Neural progenitor cell (in vitro differentiated cells): ENCODE results near the gene ANKRD22. TPM values are rescaled to one million over a fixed set of nuclear protein-coding genes. Genes with fewer than 3 reads are reported as not detected.

Source experiments
- DNase-seq: peaks from one replicate; pipeline ENCODE4 v3.0.0-alpha.2; 2016; ENCODE audit warnings: low spot score
- H2AFZ ChIP-seq: fragments of 200-600 bp; sonication (generic); replicated peaks from 2 replicates; pipeline ENCODE4 v1.6.1; 2016; ENCODE audit warnings: antibody characterized with exemption
- H3F3A ChIP-seq: fragments of 200-600 bp; sonication (generic); 2 replicates; pipeline ENCODE4 v1.6.1; 2016; ENCODE audit warnings: antibody characterized with exemption, low read depth
- H3K27ac ChIP-seq: fragments of 200-600 bp; sonication (generic); 2 replicates; pipeline ENCODE4 v1.5.1; 2016; ENCODE audit warnings: mild to moderate bottlenecking
- H3K27me3 ChIP-seq: fragments of 200-600 bp; sonication (generic); 2 replicates; pipeline ENCODE4 v1.6.1; 2016; ENCODE audit warnings: mild to moderate bottlenecking, moderate library complexity
- H3K36me3 ChIP-seq: fragments of 200-600 bp; sonication (generic); 2 replicates; pipeline ENCODE4 v1.5.1; 2016
- H3K4me1 ChIP-seq: fragments of 200-600 bp; sonication (generic); 2 replicates; pipeline ENCODE4 v1.6.1; 2016; ENCODE audit warnings: mixed run types
- H3K4me2 ChIP-seq: fragments of 200-600 bp; sonication (generic); 2 replicates; pipeline ENCODE4 v1.6.1; 2016
- H3K4me3 ChIP-seq: fragments of 200-600 bp; sonication (generic); 2 replicates; pipeline ENCODE4 v1.5.1; 2016
- H3K79me2 ChIP-seq: fragments of 200-600 bp; sonication (generic); 2 replicates; pipeline ENCODE4 v1.6.1; 2016; ENCODE audit warnings: low read depth
- H3K9ac ChIP-seq: fragments of 200-600 bp; sonication (generic); 2 replicates; pipeline ENCODE4 v1.6.1; 2016
- H3K9me3 ChIP-seq: fragments of 200-600 bp; sonication (generic); 2 replicates; pipeline ENCODE4 v1.5.1; 2016; ENCODE audit warnings: low read depth
- H4K20me1 ChIP-seq: fragments of 200-600 bp; sonication (generic); 2 replicates; pipeline ENCODE4 v1.6.1; 2016; ENCODE audit warnings: low read depth
- H3K27ac Mint-ChIP-seq: 3 replicates; pipeline ENCODE4 v1.8.0; 2021; ENCODE audit warnings: mixed read lengths
- H3K27me3 Mint-ChIP-seq: 2 replicates; pipeline ENCODE4 v1.8.0; 2022; ENCODE audit warnings: low read depth, mild to moderate bottlenecking, inconsistent platforms, moderate library complexity, mixed read lengths; ENCODE audit not compliant: insufficient read depth
- H3K36me3 Mint-ChIP-seq: 3 replicates; pipeline ENCODE4 v1.8.0; 2021; ENCODE audit warnings: mixed read lengths
- H3K4me1 Mint-ChIP-seq: 3 replicates; pipeline ENCODE4 v1.8.0; 2021; ENCODE audit warnings: mixed read lengths
- H3K4me3 Mint-ChIP-seq: 3 replicates; pipeline ENCODE4 v1.8.0; 2021; ENCODE audit warnings: mild to moderate bottlenecking, moderate library complexity, mixed read lengths
- H3K9me3 Mint-ChIP-seq: 3 replicates; pipeline ENCODE4 v1.8.0; 2020; ENCODE audit warnings: mixed read lengths
- EZH2 ChIP-seq: fragments of 200-600 bp; sonication (generic); IDR thresholded peaks from 2 replicates; pipeline ENCODE4 v1.6.1; 2017; ENCODE audit warnings: antibody characterized with exemption, mild to moderate bottlenecking, moderate library complexity
- EZH2phosphoT487 ChIP-seq: fragments of 200-600 bp; sonication (generic); IDR thresholded peaks from 2 replicates; pipeline ENCODE4 v1.6.1; 2017; ENCODE audit warnings: antibody characterized with exemption
- total RNA-seq: library from RNA; depleted of rRNA; stranded (reverse); fragments of >200 nt; gene quantifications from 2 replicates; pipeline ENCODE4 v1.2.3, GENCODE V29; 2015; ENCODE audit warnings: low replicate concordance
- TF ChIP-seq, protein P1 (sequence below): fragments of 200-600 bp; sonication (generic); IDR thresholded peaks from 2 replicates; pipeline ENCODE4 v1.5.1; 2017; ENCODE audit warnings: antibody characterized with exemption, mild to moderate bottlenecking

The ANKRD22 gene
- total RNA-seq, 1 donor from 2014 or later: not detected

DNA sequence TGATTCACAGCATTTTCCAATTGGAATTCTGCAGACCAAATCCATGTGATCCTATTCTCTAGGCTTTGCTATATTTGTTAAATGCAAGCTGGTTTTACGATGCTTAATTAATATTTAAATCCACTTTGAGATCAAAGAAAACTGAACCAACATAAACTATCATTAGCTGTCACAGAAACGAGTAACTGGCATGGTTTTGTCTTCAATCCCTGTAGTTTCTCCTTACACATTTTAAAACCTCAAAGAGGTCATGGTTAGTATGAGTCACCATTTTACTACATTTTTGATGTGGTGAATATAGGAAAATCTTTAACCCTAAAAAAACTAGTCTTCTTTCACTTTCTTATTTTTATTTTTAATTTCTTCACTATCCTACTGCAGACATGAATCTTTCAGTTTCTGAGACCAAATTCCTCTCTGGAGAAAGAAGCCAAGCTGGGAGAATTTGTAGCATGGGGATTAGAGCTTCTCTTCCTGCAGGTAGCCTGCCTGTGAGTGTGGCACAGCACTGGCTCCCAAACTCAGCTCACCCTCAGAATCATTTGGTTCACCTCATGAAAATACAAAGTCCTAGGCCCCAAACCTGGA is 57.8 kb downstream of the ANKRD22 start:
- no peaks in the 10 kb centered on the region for H3K9me3 Mint-ChIP-seq
- no peak overlapping the region for H3K4me2 ChIP-seq
- H3K27me3 Mint-ChIP-seq: peaks cover 7% of the 10 kb centered on the region
- no peak overlapping the region for H3K4me3 Mint-ChIP-seq
- peaks cover 4% of the 10 kb centered on the region for H3K4me1 Mint-ChIP-seq
- H3F3A ChIP-seq: no peaks in the 10 kb centered on the region
- H3K9ac ChIP-seq: no peak overlapping the region
- no peak overlapping the region for H3K27ac ChIP-seq
- no peak overlapping the region for H3K4me3 ChIP-seq
- no peaks in the 10 kb centered on the region for H3K27me3 ChIP-seq
- no peaks in the 10 kb centered on the region for H3K9me3 ChIP-seq
- H3K4me1 ChIP-seq: no peaks in the 10 kb centered on the region
- DNase-seq: no peak
- no peaks in the 10 kb centered on the region for H3K36me3 ChIP-seq
- no peak overlapping the region for H3K27ac Mint-ChIP-seq
- TF ChIP-seq EZH2: no peak
- TF ChIP-seq EZH2phosphoT487: no peak
- TF ChIP-seq, protein P1, sequence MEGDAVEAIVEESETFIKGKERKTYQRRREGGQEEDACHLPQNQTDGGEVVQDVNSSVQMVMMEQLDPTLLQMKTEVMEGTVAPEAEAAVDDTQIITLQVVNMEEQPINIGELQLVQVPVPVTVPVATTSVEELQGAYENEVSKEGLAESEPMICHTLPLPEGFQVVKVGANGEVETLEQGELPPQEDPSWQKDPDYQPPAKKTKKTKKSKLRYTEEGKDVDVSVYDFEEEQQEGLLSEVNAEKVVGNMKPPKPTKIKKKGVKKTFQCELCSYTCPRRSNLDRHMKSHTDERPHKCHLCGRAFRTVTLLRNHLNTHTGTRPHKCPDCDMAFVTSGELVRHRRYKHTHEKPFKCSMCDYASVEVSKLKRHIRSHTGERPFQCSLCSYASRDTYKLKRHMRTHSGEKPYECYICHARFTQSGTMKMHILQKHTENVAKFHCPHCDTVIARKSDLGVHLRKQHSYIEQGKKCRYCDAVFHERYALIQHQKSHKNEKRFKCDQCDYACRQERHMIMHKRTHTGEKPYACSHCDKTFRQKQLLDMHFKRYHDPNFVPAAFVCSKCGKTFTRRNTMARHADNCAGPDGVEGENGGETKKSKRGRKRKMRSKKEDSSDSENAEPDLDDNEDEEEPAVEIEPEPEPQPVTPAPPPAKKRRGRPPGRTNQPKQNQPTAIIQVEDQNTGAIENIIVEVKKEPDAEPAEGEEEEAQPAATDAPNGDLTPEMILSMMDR: no peak
- no peaks in the 10 kb centered on the region for H3K36me3 Mint-ChIP-seq
- H4K20me1 ChIP-seq: no peaks in the 10 kb centered on the region
- no peak overlapping the region for H2AFZ ChIP-seq
- no peaks in the 10 kb centered on the region for H3K79me2 ChIP-seq

DNA sequence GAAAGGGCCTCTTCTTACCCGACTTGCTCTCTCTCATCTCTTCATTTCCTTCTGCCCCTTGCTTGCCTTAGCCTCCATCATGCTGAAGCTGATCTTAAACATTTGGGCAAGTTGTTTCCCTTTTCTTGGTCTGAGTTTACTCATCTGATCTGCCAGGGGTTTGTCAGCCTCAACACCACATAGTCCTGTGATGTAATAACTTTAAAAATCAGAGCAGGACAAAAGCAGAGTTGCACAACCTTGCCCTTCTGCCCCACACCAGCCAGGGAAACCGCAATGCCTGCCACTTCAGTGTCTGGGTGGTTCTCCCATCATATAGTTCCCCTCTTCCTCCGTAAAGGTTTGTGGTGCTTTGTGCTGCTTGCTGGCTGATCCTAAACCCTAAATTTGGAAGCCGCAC is 59.0 kb downstream of the ANKRD22 start:
- H3K9me3 ChIP-seq: no peaks in the 10 kb centered on the region
- H3K27ac Mint-ChIP-seq: no peak overlapping the region
- H3K4me3 ChIP-seq: no peak overlapping the region
- no peaks in the 10 kb centered on the region for H3K79me2 ChIP-seq
- no peak overlapping the region for H3K4me2 ChIP-seq
- H3K4me3 Mint-ChIP-seq: no peak overlapping the region
- DNase-seq: no peak
- no peaks in the 10 kb centered on the region for H3K36me3 Mint-ChIP-seq
- H3K36me3 ChIP-seq: no peaks in the 10 kb centered on the region
- no peaks in the 10 kb centered on the region for H4K20me1 ChIP-seq
- H3K4me1 ChIP-seq: no peaks in the 10 kb centered on the region
- peaks cover 7% of the 10 kb centered on the region for H3K27me3 Mint-ChIP-seq
- no peaks in the 10 kb centered on the region for H3K27me3 ChIP-seq
- no peaks in the 10 kb centered on the region for H3K9me3 Mint-ChIP-seq
- TF ChIP-seq EZH2phosphoT487: no peak
- TF ChIP-seq, protein P1: no peak
- no peak for TF ChIP-seq EZH2
- H3K9ac ChIP-seq: no peak overlapping the region
- no peak overlapping the region for H3K27ac ChIP-seq
- H2AFZ ChIP-seq: peak overlapping the region; percentile 30
- H3K4me1 Mint-ChIP-seq: peaks cover 4% of the 10 kb centered on the region
- H3F3A ChIP-seq: no peaks in the 10 kb centered on the region

DNA sequence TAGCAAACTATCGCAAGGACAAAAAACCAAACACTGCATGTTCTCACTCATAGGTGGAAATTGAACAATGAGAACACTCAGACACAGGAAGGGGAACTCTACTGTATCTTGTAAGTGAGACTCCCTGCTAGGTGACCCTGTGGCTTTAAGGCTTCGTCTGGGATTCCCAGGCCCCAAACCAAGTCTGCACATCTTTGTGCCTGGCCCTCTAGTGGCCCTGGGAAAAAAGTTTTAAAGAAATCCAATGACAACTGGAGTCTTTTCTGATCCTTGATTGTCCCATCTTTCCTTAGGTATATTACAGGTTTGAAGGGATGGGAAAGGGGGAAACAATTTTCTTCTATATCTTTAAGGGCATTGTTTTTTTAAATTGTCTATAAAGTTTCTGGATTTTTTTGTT is 59.7 kb downstream of the ANKRD22 start:
- Histone ChIP-seq H3K36me3 (no peaks in the 10 kb centered on the region), H3K4me1 (no peaks in the 10 kb centered on the region), H3K27me3 (no peaks in the 10 kb centered on the region), H3K9ac (no peak overlapping the region), H3K4me3 (no peak overlapping the region), H4K20me1 (no peaks in the 10 kb centered on the region), H3K27ac (no peak overlapping the region), H3K9me3 (no peaks in the 10 kb centered on the region), H3K4me2 (no peak overlapping the region), H3F3A (no peaks in the 10 kb centered on the region), H3K79me2 (no peaks in the 10 kb centered on the region), H2AFZ (no peak overlapping the region)
- Mint-ChIP-seq H3K4me3 (no peak overlapping the region), H3K36me3 (no peaks in the 10 kb centered on the region), H3K27ac (no peak overlapping the region), H3K27me3 (peaks cover 7% of the 10 kb centered on the region), H3K9me3 (no peaks in the 10 kb centered on the region), H3K4me1 (peaks cover 4% of the 10 kb centered on the region)
- DNase-seq: peak; percentile 66
- TF ChIP-seq, protein P1: peak; percentile 71
- TF ChIP-seq EZH2phosphoT487 (no peak), EZH2 (no peak)
